SK-N-SH (cell line): ENCODE measurements around the gene C1QL1. TPM values are rescaled to one million over a fixed set of nuclear protein-coding genes. Genes with fewer than 3 reads are reported as not detected.

ENCODE experiments used
- CTCF ChIA-PET: fragments of 300-600, 350-600 bp; formaldehyde crosslinking; extraction: SDS; loops from one replicate; lab custom pipeline; 2021; lab: Yijun Ruan, JAX
- POLR2A ChIA-PET: fragments of 350-600 bp; sonication (Branson Sonifier 250); formaldehyde crosslinking; extraction: SDS; loops from one replicate; lab custom pipeline; 2020; ENCODE audit warnings: antibody characterized with exemption, inconsistent platforms; lab: Yijun Ruan, JAX
- DNase-seq: peaks from one replicate; pipeline ENCODE4 v3.0.0; 2012
- H2AFZ ChIP-seq: fragments of 200-600 bp; sonication (generic); 2 replicates; pipeline ENCODE4 v1.8.1; 2016; ENCODE audit warnings: antibody characterized with exemption, mild to moderate bottlenecking, low read depth
- H3F3A ChIP-seq: fragments of 200-600 bp; sonication (generic); replicated peaks from 2 replicates; pipeline ENCODE3; 2016; ENCODE audit warnings: antibody characterized with exemption, mild to moderate bottlenecking; ENCODE audit not compliant: insufficient read depth
- H3K27ac ChIP-seq, 2 experiments: fragments of 200-500 bp in 1 of 2; fragments of 200-600 bp in 1 of 2; sonication (Bioruptor generic) in 1 of 2; sonication (generic), shearing (Covaris generic) in 1 of 2; 2 replicates each; pipeline versions ENCODE4 v1.5.1 to v1.6.1; 2014 to 2016; ENCODE audit warnings: low read depth in 2 of 2, inconsistent platforms in 1 of 2, low read length in 1 of 2, mild to moderate bottlenecking in 1 of 2, mixed read lengths in 1 of 2
- H3K27me3 ChIP-seq: fragments of 200-600 bp; sonication (generic), shearing (Covaris generic); 2 replicates; pipeline ENCODE4 v1.6.1; 2016; ENCODE audit warnings: mixed run types; ENCODE audit not compliant: insufficient read depth
- H3K36me3 ChIP-seq, 2 experiments: fragments of 200-500 bp in 1 of 2; fragments of 200-600 bp in 1 of 2; sonication (Bioruptor generic) in 1 of 2; sonication (generic) in 1 of 2; replicated peaks in 1 of 2; 2 replicates each; pipeline versions ENCODE3 to v1.5.1; 2014 to 2016; ENCODE audit warnings: low read length in 1 of 2, mild to moderate bottlenecking in 1 of 2; ENCODE audit not compliant: insufficient read depth in 2 of 2, control insufficient read depth in 1 of 2
- H3K4me1 ChIP-seq, 2 experiments: fragments of 200-500 bp in 1 of 2; fragments of 200-600 bp in 1 of 2; sonication (Bioruptor generic) in 1 of 2; sonication (generic), shearing (Covaris generic) in 1 of 2; 2 replicates each; pipeline versions ENCODE4 v1.5.1 to v1.6.1; 2014 to 2016; ENCODE audit warnings: low read depth in 1 of 2, low read length in 1 of 2, mixed run types in 1 of 2; ENCODE audit not compliant: insufficient read depth in 2 of 2, control insufficient read depth in 1 of 2
- H3K4me2 ChIP-seq: fragments of 200-600 bp; sonication (generic), shearing (Covaris generic); 2 replicates; pipeline ENCODE4 v1.6.1; 2017; ENCODE audit warnings: mixed run types
- H3K4me3 ChIP-seq, 2 experiments: fragments of 200-500 bp in 1 of 2; fragments of 200-600 bp in 1 of 2; sonication (Bioruptor generic) in 1 of 2; sonication (generic), shearing (Covaris generic) in 1 of 2; 2 replicates each; pipeline versions ENCODE4 v1.5.1 to v1.8.1; 2014 to 2016; ENCODE audit warnings: low read depth in 2 of 2, inconsistent platforms in 1 of 2, low read length in 1 of 2, mild to moderate bottlenecking in 1 of 2, mixed read lengths in 1 of 2, moderate library complexity in 1 of 2
- H3K79me2 ChIP-seq: fragments of 200-600 bp; sonication (generic); 2 replicates; pipeline ENCODE4 v1.8.1; 2017; ENCODE audit warnings: mild to moderate bottlenecking; ENCODE audit not compliant: insufficient read depth
- H3K9ac ChIP-seq: fragments of 200-600 bp; sonication (generic); 2 replicates; pipeline ENCODE4 v1.6.1; 2017; ENCODE audit warnings: mixed run types
- H3K9me2 ChIP-seq: fragments of 200-600 bp; sonication (generic); 2 replicates; pipeline ENCODE4 v1.6.1; 2017; ENCODE audit warnings: mixed run types
- H3K9me3 ChIP-seq: fragments of 200-600 bp; sonication (generic); 2 replicates; pipeline ENCODE4 v1.6.1; 2017; ENCODE audit warnings: mixed run types, mild to moderate bottlenecking, moderate library complexity
- H4K20me1 ChIP-seq: fragments of 200-600 bp; sonication (generic); 2 replicates; pipeline ENCODE4 v1.6.1; 2017; ENCODE audit warnings: mild to moderate bottlenecking, mixed run types; ENCODE audit not compliant: insufficient read depth
- CTCF ChIP-seq: fragments of 200-600 bp; sonication (generic); IDR thresholded peaks from 2 replicates; pipeline ENCODE4 v1.6.1; 2017; ENCODE audit warnings: antibody characterized with exemption, mild to moderate bottlenecking, moderate library complexity
- EP300 ChIP-seq, 2 experiments: IDR thresholded peaks; 2 replicates each; pipeline versions ENCODE4 v1.4.0 to v1.6.1; 2012; ENCODE audit warnings: borderline replicate concordance in 1 of 2, low read depth in 1 of 2, low read length in 1 of 2
- FOSL2 ChIP-seq: IDR thresholded peaks from 2 replicates; pipeline ENCODE4 v1.4.0; 2012; ENCODE audit warnings: low read depth, mild to moderate bottlenecking, moderate library complexity, borderline replicate concordance
- FOXJ3 ChIP-seq: sonication (generic); formaldehyde crosslinking; IDR thresholded peaks from 2 replicates; pipeline ENCODE4 v1.5.1; 2020; ENCODE audit warnings: mild to moderate bottlenecking, missing genetic modification reagents
- FOXM1 ChIP-seq: IDR thresholded peaks from 2 replicates; pipeline ENCODE4 v1.4.0; 2012; ENCODE audit warnings: low read depth, mild to moderate bottlenecking
- GATA2 ChIP-seq: sonication (generic); formaldehyde crosslinking; IDR thresholded peaks from 2 replicates; pipeline ENCODE4 v1.5.0; 2020; ENCODE audit warnings: mild to moderate bottlenecking, missing genetic modification reagents
- MAX ChIP-seq: IDR thresholded peaks from 2 replicates; pipeline ENCODE4 v1.4.0; 2012; ENCODE audit warnings: low read depth
- MEF2A ChIP-seq: IDR thresholded peaks from 2 replicates; pipeline ENCODE4 v1.4.0; 2012; ENCODE audit warnings: low read depth, borderline replicate concordance
- MXI1 ChIP-seq: IDR thresholded peaks from 2 replicates; pipeline ENCODE4 v1.6.1; 2012; ENCODE audit warnings: mild to moderate bottlenecking, low read depth, low read length, improper control_type of control experiment
- RAD21 ChIP-seq: IDR thresholded peaks from 2 replicates; pipeline ENCODE4 v1.6.1; 2012; ENCODE audit warnings: mild to moderate bottlenecking, low read length
- RCOR1 ChIP-seq: fragments of 150-350 bp; IDR thresholded peaks from 2 replicates; pipeline ENCODE4 v1.6.1; 2017; ENCODE audit warnings: antibody characterized with exemption, low read length
- REST ChIP-seq: IDR thresholded peaks from 2 replicates; pipeline ENCODE4 v1.6.1; 2012; ENCODE audit warnings: mild to moderate bottlenecking, low read depth, low read length, moderate library complexity
- RFX5 ChIP-seq: IDR thresholded peaks from 2 replicates; pipeline ENCODE4 v1.6.1; 2012; ENCODE audit warnings: mild to moderate bottlenecking, improper control_type of control experiment, low read length
- RXRA ChIP-seq: IDR thresholded peaks from 2 replicates; pipeline ENCODE4 v1.4.0; 2012; ENCODE audit warnings: low read depth, mild to moderate bottlenecking, borderline replicate concordance
- YY1 ChIP-seq: IDR thresholded peaks from 2 replicates; pipeline ENCODE4 v1.4.0; 2012; ENCODE audit warnings: low read depth, mild to moderate bottlenecking
- ZBTB33 ChIP-seq: IDR thresholded peaks from 2 replicates; pipeline ENCODE4 v1.4.0; 2012; ENCODE audit warnings: low read depth, borderline replicate concordance
- WGBS: methylation state at CpG from one replicate; pipeline ENCODE4 v1.1.6; 2017; ENCODE audit warnings: low lambda C conversion rate; 5-methylcytosine and 5-hydroxymethylcytosine counted together
- polyA plus RNA-seq, 3 experiments: library from polyadenylated mRNA; depleted of rRNA; stranded (reverse); fragments of >200 nt; gene quantifications; 2 replicates each; pipeline ENCODE4 v1.2.3, GENCODE V29; 2012

C1QL1 gene
- polyA plus RNA-seq, 1 of the 3 experiments (the other 2 are of a cell fraction), result 11.9 TPM

- Histone ChIP-seq H3K36me3 (peaks cover 0 to 11% of the 10 kb centered on the region in 2 experiments), H3F3A (peaks cover 12% of the 10 kb centered on the region), H3K4me1 (peaks cover 0 to 34% of the 10 kb centered on the region in 2 experiments; a peak in 1 of 4 replicates), H2AFZ (no peak overlapping the region), H3K27ac (peak overlapping the region in 1 of 2 experiments; percentile 60; a peak in 2 of 4 replicates), H3K9ac (no peak overlapping the region), H3K27me3 (no peaks in the 10 kb centered on the region), H3K9me3 (no peaks in the 10 kb centered on the region), H3K4me2 (no peak overlapping the region), H3K9me2 (no peaks in the 10 kb centered on the region), H3K4me3 (no peak overlapping the region), H3K79me2 (no peaks in the 10 kb centered on the region), H4K20me1 (no peaks in the 10 kb centered on the region)
- peak; percentile 55 for DNase-seq
- TF ChIP-seq MEF2A, result no peak
- no peak for TF ChIP-seq YY1
- TF ChIP-seq FOXJ3 (CRISPR knock-in tag), result 0 out of 2 replicates have a peak, but pooled peaks have one; percentile 50
- no peak for TF ChIP-seq RFX5
- peak in 1 of 2 experiments; percentile 63; a peak in 2 of 4 replicates for TF ChIP-seq EP300 (IDR thresholded peaks at IDR 0.05; ENCODE audit: borderline replicate concordance in 1 of 2, low read depth in 1 of 2, low read length in 1 of 2)
- no peak for TF ChIP-seq ZBTB33
- no peak for TF ChIP-seq MAX
- no peak for TF ChIP-seq FOXM1
- TF ChIP-seq GATA2 (CRISPR knock-in tag), result peak; percentile 81
- TF ChIP-seq RCOR1, result peak; percentile 61
- TF ChIP-seq MXI1, result no peak
- no peak for TF ChIP-seq REST
- TF ChIP-seq FOSL2, result no peak
- no peak for TF ChIP-seq RXRA
- TF ChIP-seq CTCF, result no peak
- no peak for TF ChIP-seq RAD21
- ChIA-PET POLR2A (interaction anchor here (1.6 kb wide), 1 partner anchor 109 kb away, joined by 4 read pairs; no protein-coding TSS in a partner anchor), CTCF (interaction anchor here (0.8 to 17.2 kb wide), 10 partner anchors 10 to 213 kb away, joined by 3 to 433 read pairs (median 6); partner anchors contain the start of genes ACBD4 and PLCD3)
- WGBS, result 75% methylated on average over 19 of the region's 19 CpGs
Measured at GRCh38 chr17:44922746-44923470, 45.2 kb downstream of the C1QL1 start.
